Naive thymus-derived CD4-positive, alpha-beta T cell (primary cell): ENCODE measurements around the gene TRAM2. TPM values are rescaled to one million over a fixed set of nuclear protein-coding genes. Genes with fewer than 3 reads are reported as not detected.
A peak's percentile ranks its signal among the peaks of the same experiment; 100 is the strongest.

Experiments used
- ATAC-seq: fragments of 150-1000 bp; cut with Tn5 transposase; 2 replicates; pipeline ENCODE4 v1.10.0; 2021; ENCODE audit warnings: mild to moderate bottlenecking, moderate library complexity
- CTCF ChIA-PET: fragments of 350-600 bp; sonication (Branson Sonifier 250); formaldehyde crosslinking; loops from one replicate; lab custom pipeline; 2021; ENCODE audit warnings: antibody characterized with exemption; lab: Charles Lee
- POLR2A ChIA-PET: fragments of 350-600 bp; sonication (Branson Sonifier 250); formaldehyde crosslinking; loops from one replicate; lab custom pipeline; 2021; ENCODE audit warnings: antibody characterized with exemption, inconsistent platforms; lab: Charles Lee
- DNase-seq, 9 donors: peaks; one replicate each; pipeline versions ENCODE4 v3.0.0 to v3.0.0-alpha.2; 2020 to 2022; ENCODE audit warnings: mixed read lengths in 1 of 9
- H3K27ac ChIP-seq: one replicate; pipeline ENCODE4 v1.7.0; 2013; ENCODE audit warnings: mild to moderate bottlenecking, low read depth, low read length, moderate library complexity
- H3K27me3 ChIP-seq, 2 donors: one replicate each; pipeline ENCODE4 v1.7.0; 2013; ENCODE audit warnings: low read length in 2 of 2, mild to moderate bottlenecking in 2 of 2, moderate library complexity in 2 of 2; ENCODE audit not compliant: control insufficient read depth in 2 of 2, insufficient read depth in 2 of 2
- H3K36me3 ChIP-seq, 3 experiments: 1 replicate in 2 of 3; 2 replicates in 1 of 3; pipeline ENCODE4 v1.7.0; 2013; ENCODE audit warnings: low read length in 3 of 3, mild to moderate bottlenecking in 3 of 3, moderate library complexity in 1 of 3; ENCODE audit not compliant: insufficient read depth in 3 of 3, control insufficient read depth in 2 of 3
- H3K4me1 ChIP-seq, 2 donors: one replicate each; pipeline ENCODE4 v1.7.0; 2013; ENCODE audit warnings: low read length in 2 of 2, mild to moderate bottlenecking in 2 of 2, moderate library complexity in 1 of 2; ENCODE audit not compliant: control insufficient read depth in 2 of 2, insufficient read depth in 2 of 2
- H3K4me3 ChIP-seq: 2 replicates; pipeline ENCODE4 v1.7.0; 2013; ENCODE audit warnings: mild to moderate bottlenecking, low read length
- H3K9me3 ChIP-seq, 3 experiments: 1 replicate in 2 of 3; 2 replicates in 1 of 3; pipeline ENCODE4 v1.7.0; 2013; ENCODE audit warnings: low read length in 3 of 3; ENCODE audit not compliant: control insufficient read depth in 2 of 3
- H3K27ac Mint-ChIP-seq, 9 donors: one replicate each; pipeline ENCODE4 v1.8.0; 2020 to 2022; ENCODE audit warnings: mixed read lengths in 9 of 9, mild to moderate bottlenecking in 8 of 9, moderate library complexity in 5 of 9, inconsistent platforms in 2 of 9
- H3K27me3 Mint-ChIP-seq, 5 donors: one replicate each; pipeline ENCODE4 v1.8.0; 2021 to 2022; ENCODE audit warnings: mixed read lengths in 5 of 5, mild to moderate bottlenecking in 1 of 5
- H3K36me3 Mint-ChIP-seq, 5 donors: one replicate each; pipeline ENCODE4 v1.8.0; 2020 to 2022; ENCODE audit warnings: mixed read lengths in 5 of 5, mild to moderate bottlenecking in 3 of 5, inconsistent platforms in 1 of 5
- H3K4me1 Mint-ChIP-seq, 7 donors: one replicate each; pipeline ENCODE4 v1.8.0; 2020 to 2022; ENCODE audit warnings: mixed read lengths in 7 of 7, mild to moderate bottlenecking in 3 of 7, inconsistent platforms in 1 of 7
- H3K4me3 Mint-ChIP-seq, 10 donors: one replicate each; pipeline ENCODE4 v1.8.0; 2020 to 2022; ENCODE audit warnings: mild to moderate bottlenecking in 10 of 10, mixed read lengths in 10 of 10, moderate library complexity in 6 of 10, inconsistent platforms in 2 of 10
- H3K9me3 Mint-ChIP-seq, 11 donors: one replicate each; pipeline ENCODE4 v1.8.0; 2020 to 2022; ENCODE audit warnings: mixed read lengths in 11 of 11, mild to moderate bottlenecking in 4 of 11, inconsistent platforms in 1 of 11, moderate library complexity in 1 of 11
- intact Hi-C, 2 donors: fragments of 100-400 bp; cut with micrococcal nuclease; formaldehyde crosslinking; loops; one replicate each; pipeline ENCODE4 v1.15.1; 2023
- polyA plus RNA-seq, 2 donors: library from polyadenylated mRNA; unstranded; fragments of 300-500 nt; fragmentation: Illumina TruSeq; gene quantifications; one replicate each; pipeline ENCODE4 v1.2.3, GENCODE V29; 2021
- total RNA-seq, 6 experiments: library from RNA in 5 of 6; stranded (reverse) in 5 of 6; gene quantifications; 1 replicate in 5 of 6; 2 replicates in 1 of 6; pipeline ENCODE4 v1.2.3 and lab custom pipeline; 2021 to 2026

TRAM2 gene
- total and polyA plus RNA-seq, 7 experiments from 2014 or later, result 3.2 to 10.9 (median 10.3) TPM

DNA sequence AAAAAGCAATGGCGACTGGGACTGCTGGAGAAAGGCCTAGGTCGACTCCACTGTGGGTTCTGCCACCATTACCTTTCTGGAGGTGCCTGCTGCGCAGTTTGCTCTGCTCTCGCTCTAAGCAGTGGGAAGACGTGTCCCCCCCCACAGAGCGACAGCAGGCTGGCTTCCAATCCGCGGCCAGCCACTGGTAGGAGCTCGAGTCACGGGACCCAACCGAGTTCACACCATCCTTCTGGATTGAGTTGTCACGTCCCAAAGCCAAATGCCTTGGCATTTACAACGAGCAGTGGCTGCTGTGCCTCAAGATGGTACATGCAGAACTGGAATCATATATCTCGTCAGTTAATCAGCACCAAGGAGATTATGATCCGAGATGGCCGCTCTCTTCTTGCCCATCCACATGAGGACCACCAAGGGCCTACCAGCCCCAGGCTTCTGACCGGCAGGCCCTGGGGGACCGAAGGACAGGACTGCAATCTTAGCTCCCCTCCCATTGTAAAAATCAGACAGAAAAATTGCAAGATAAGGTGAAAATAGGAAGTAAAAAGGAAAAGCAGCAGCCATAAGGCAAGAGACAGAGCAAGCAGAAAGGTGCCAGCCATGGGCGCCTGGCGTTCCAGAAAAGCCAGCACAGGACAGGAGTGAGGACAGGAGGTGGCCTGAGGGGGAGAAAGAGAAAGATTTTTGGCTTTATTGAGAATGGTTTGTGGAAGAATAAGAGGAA is 74.4 kb downstream of the TRAM2 start:
- no peak overlapping the region for H3K27ac ChIP-seq
- Mint-ChIP-seq H3K4me3 (no peak overlapping the region), H3K36me3 (peaks cover 2 to 34% (median 12%) of the 10 kb centered on the region in 5 donors), H3K4me1 (peaks cover 0 to 6% (median 0%) of the 10 kb centered on the region in 7 donors), H3K9me3 (no peaks in the 10 kb centered on the region), H3K27ac (peak overlapping the region in 2 of 9 donors; percentile 8 to 33), H3K27me3 (no peaks in the 10 kb centered on the region)
- H3K9me3 ChIP-seq, result no peaks in the 10 kb centered on the region
- H3K4me1 ChIP-seq, result no peaks in the 10 kb centered on the region
- H3K36me3 ChIP-seq, result peaks cover 0 to 43% (median 0%) of the 10 kb centered on the region in 3 experiments
- CTCF ChIA-PET, result no interaction called here
- no peak for ATAC-seq
- H3K4me3 ChIP-seq, result no peak overlapping the region
- no peaks in the 10 kb centered on the region for H3K27me3 ChIP-seq
- no peak for DNase-seq
- POLR2A ChIA-PET, result no interaction called here
- intact Hi-C loops, result no loop called here

DNA sequence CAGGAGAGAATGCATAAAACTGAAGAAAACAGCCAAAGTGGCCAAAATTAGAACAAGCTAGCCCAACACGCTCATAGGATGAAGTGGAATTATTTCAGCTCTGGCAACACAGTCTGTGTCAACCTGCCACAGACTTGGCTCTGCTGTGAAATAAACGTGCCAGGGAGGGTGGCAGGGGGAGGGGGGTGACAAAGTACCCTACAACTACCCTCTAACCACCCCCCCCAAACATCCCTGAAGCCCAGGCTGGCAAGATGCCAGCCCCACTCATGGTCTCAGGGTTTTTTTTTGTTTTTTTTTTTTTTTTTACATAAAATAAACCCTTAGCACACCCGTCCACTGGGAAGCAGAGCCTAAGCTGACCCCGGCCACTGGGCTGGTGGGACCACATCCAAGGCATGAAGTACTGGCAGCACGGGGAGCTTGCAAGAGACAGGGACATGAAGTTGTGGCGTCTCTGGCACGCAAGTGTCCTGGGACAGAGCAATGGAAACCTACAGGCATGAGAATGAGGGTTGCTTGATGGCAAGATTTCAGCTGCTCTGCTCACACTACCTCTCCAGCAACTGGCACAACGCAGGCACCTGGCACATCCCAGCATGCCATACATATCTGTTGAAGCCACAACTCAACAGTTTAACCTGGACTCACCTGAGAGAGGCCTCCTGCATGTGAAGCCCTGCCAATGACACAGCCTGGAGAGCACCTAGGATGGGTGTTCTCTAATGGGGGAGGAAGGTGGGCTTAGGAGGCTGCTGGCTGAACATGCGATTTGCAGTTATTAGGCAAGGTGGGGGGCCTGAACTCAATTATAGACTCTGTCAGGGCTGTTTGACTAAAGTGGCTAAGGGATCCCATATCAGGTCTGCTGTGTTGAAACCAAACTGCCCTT is 76.4 kb downstream of the TRAM2 start:
- ATAC-seq (no peak), DNase-seq (no peak)
- Mint-ChIP-seq H3K4me1 (peaks cover 0 to 16% (median 0%) of the 10 kb centered on the region in 7 donors), H3K9me3 (no peaks in the 10 kb centered on the region), H3K27ac (peak overlapping the region in 1 of 9 donors; percentile 4), H3K4me3 (no peak overlapping the region), H3K27me3 (no peaks in the 10 kb centered on the region), H3K36me3 (peaks cover 2 to 26% (median 8%) of the 10 kb centered on the region in 5 donors)
- Histone ChIP-seq H3K27me3 (no peaks in the 10 kb centered on the region), H3K27ac (no peak overlapping the region), H3K36me3 (peaks cover 0 to 26% (median 0%) of the 10 kb centered on the region in 3 experiments), H3K4me3 (no peak overlapping the region), H3K4me1 (no peaks in the 10 kb centered on the region), H3K9me3 (no peaks in the 10 kb centered on the region)
- intact Hi-C loops, result no loop called here
- POLR2A ChIA-PET, result no interaction called here
- CTCF ChIA-PET, result no interaction called here

DNA sequence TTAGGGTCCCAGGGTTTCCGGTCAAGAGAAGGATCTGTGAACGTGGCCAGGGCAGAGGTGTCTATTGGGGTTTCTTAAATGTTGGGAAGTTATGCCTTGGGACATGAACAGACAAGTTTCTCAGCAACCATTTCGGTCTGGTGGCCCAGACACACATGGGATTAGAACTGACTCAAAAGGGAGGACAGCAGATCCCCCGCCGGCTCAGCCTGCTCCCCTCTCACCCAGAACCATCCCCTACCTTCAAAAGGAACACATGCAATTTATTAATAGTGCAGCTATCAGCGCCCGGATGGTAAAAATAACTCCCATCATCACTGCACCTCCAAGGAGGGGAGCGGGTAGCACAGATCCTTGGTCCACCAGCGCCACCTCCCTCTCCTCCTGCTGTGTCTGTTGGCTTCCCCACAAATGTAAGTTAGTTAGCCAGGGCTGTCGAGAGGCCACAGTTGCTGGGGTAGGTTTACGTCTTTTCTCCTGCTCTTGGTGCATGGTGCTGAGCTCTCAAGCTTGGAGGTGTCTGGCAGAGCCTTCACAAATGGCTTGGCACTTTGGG is 77.1 kb downstream of the TRAM2 start:
- H3K27me3 Mint-ChIP-seq, result no peaks in the 10 kb centered on the region
- H3K4me3 ChIP-seq, result no peak overlapping the region
- no peak overlapping the region for H3K4me3 Mint-ChIP-seq
- H3K9me3 ChIP-seq, result no peaks in the 10 kb centered on the region
- POLR2A ChIA-PET, result no interaction called here
- ATAC-seq (no peak), DNase-seq (no peak)
- peaks cover 0 to 6% (median 3%) of the 10 kb centered on the region in 11 donors for H3K9me3 Mint-ChIP-seq
- peaks cover 7 to 25% (median 11%) of the 10 kb centered on the region in 5 donors for H3K36me3 Mint-ChIP-seq
- H3K27me3 ChIP-seq, result no peaks in the 10 kb centered on the region
- peak overlapping the region in 1 of 9 donors; percentile 30 for H3K27ac Mint-ChIP-seq
- H3K4me1 ChIP-seq, result no peaks in the 10 kb centered on the region
- H3K27ac ChIP-seq, result no peak overlapping the region
- intact Hi-C loops, result loop anchor here in 1 of 2 donors (5.0 kb wide), 1 partner anchor 163 kb away; no protein-coding TSS in a partner anchor
- peaks cover 0 to 22% (median 0%) of the 10 kb centered on the region in 7 donors for H3K4me1 Mint-ChIP-seq
- CTCF ChIA-PET, result no interaction called here
- H3K36me3 ChIP-seq, result peaks cover 0 to 21% (median 0%) of the 10 kb centered on the region in 3 experiments

DNA sequence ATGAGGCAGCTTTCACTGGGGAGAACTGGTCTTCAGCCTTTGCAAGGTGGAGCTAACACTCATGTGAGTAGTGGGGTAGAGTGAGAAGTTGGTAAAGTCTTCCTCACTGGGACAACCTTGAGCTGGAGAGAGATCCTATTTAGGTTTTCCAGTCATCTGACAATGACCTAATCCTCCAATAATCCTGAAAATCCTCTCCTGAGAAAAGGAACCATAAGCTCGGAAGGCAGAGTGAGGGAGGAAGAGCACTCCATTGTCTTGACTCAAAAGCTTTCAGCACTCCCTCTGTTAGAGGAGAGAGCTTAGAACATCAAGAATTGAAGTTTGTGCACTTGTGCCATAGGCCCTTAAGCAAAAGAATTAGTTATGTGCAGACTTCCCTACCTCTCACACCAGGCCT is 77.8 kb downstream of the TRAM2 start:
- Histone ChIP-seq H3K4me1 (no peaks in the 10 kb centered on the region), H3K4me3 (no peak overlapping the region), H3K36me3 (peaks cover 0 to 14% (median 0%) of the 10 kb centered on the region in 3 experiments), H3K9me3 (no peaks in the 10 kb centered on the region), H3K27me3 (no peaks in the 10 kb centered on the region), H3K27ac (no peak overlapping the region)
- Mint-ChIP-seq H3K9me3 (peaks cover 0 to 7% (median 3%) of the 10 kb centered on the region in 11 donors), H3K27ac (no peak overlapping the region), H3K4me3 (no peak overlapping the region), H3K27me3 (no peaks in the 10 kb centered on the region), H3K36me3 (peaks cover 6 to 30% (median 12%) of the 10 kb centered on the region in 5 donors), H3K4me1 (peaks cover 0 to 28% (median 0%) of the 10 kb centered on the region in 7 donors)
- ChIA-PET POLR2A (no interaction called here), CTCF (no interaction called here)
- intact Hi-C loops, result loop anchor here in 1 of 2 donors (5.0 kb wide), 1 partner anchor 163 kb away; no protein-coding TSS in a partner anchor
- ATAC-seq (no peak), DNase-seq (no peak)

DNA sequence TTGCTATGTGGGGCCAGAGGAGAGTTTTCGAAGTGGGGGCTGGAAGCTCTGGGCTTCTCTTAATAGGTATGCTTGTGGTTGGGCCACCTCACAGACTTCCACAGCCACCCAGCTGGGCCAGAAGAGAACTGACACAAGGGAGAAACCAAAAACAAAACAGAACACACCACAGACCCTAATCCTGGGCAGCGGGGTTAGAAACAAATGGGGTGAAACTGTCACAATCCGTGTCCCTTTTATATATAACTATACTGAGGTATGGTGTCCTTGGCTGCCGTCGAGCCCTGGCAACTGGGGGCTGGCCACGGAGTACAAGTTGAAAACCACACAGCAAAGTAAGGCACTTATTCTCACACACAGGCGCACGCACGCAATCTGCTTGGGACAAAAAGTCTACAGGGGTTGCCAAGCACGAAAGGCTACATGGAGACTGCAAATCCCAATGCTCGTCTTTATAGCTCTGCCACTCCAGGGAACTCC is 78.3 kb downstream of the TRAM2 start:
- H3K4me3 ChIP-seq, result no peak overlapping the region
- no peak overlapping the region for H3K27ac ChIP-seq
- Mint-ChIP-seq H3K36me3 (peaks cover 6 to 30% (median 12%) of the 10 kb centered on the region in 5 donors), H3K27me3 (no peaks in the 10 kb centered on the region), H3K27ac (peak overlapping the region in 2 of 9 donors; percentile 17 to 40), H3K4me1 (peaks cover 0 to 33% (median 0%) of the 10 kb centered on the region in 7 donors), H3K9me3 (peaks cover 0 to 7% (median 3%) of the 10 kb centered on the region in 11 donors), H3K4me3 (no peak overlapping the region)
- CTCF ChIA-PET, result no interaction called here
- POLR2A ChIA-PET, result no interaction called here
- DNase-seq, result no peak
- no peaks in the 10 kb centered on the region for H3K4me1 ChIP-seq
- intact Hi-C loops, result loop anchor here in 1 of 2 donors (5.0 kb wide), 1 partner anchor 164 kb away; no protein-coding TSS in a partner anchor
- no peaks in the 10 kb centered on the region for H3K27me3 ChIP-seq
- no peak for ATAC-seq
- no peaks in the 10 kb centered on the region for H3K9me3 ChIP-seq
- peaks cover 0 to 12% (median 0%) of the 10 kb centered on the region in 3 experiments for H3K36me3 ChIP-seq
